Lower leg skin (tissue), 4 donors: ENCODE results near the gene CRTC3. TPM values are rescaled to one million over a fixed set of nuclear protein-coding genes. Genes with fewer than 3 reads are reported as not detected.

Experiments used
- DNase-seq, 2 donors: peaks; one replicate each; pipeline ENCODE4 v3.0.0-alpha.2; 2019; ENCODE audit warnings: low spot score in 2 of 2
- H3K4me3 ChIP-seq: fragments of 200-600 bp; sonication (generic); 2 replicates; pipeline ENCODE4 v1.5.1; 2017; ENCODE audit warnings: mild to moderate bottlenecking, low read depth; ENCODE audit not compliant: poor library complexity, severe bottlenecking
- POLR2A ChIP-seq, 2 donors: fragments of 450-650 bp; IDR thresholded peaks; one replicate each; pipeline ENCODE4 v1.6.1; 2016 to 2017; ENCODE audit warnings: antibody characterized with exemption in 2 of 2, mild to moderate bottlenecking in 1 of 2, moderate library complexity in 1 of 2
- WGBS, 2 donors: methylation state at CpG; one replicate each; pipeline ENCODE4 v1.1.5; 2018; 5-methylcytosine and 5-hydroxymethylcytosine counted together
- intact Hi-C: fragments of 100-400 bp; cut with DNase I; formaldehyde crosslinking; loops from one replicate; pipeline ENCODE4 v1.15.0; 2023; ENCODE audit warnings: low total_unique reads
- total RNA-seq, 4 donors: library from RNA; depleted of rRNA; stranded (reverse); fragments of >200 nt; gene quantifications; one replicate each; pipeline ENCODE4 v1.1.0, GENCODE V29; 2016
- TF ChIP-seq, protein P1 (sequence below), 3 donors: fragments of 450-650 bp; IDR thresholded peaks; one replicate each; pipeline ENCODE4 v1.5.1; 2016; ENCODE audit warnings: antibody characterized with exemption in 3 of 3, mild to moderate bottlenecking in 3 of 3, moderate library complexity in 2 of 3

The CRTC3 gene
- total RNA-seq, 4 donors from 2014 or later: 27.3 to 32.5 (median 28.9) TPM

DNA sequence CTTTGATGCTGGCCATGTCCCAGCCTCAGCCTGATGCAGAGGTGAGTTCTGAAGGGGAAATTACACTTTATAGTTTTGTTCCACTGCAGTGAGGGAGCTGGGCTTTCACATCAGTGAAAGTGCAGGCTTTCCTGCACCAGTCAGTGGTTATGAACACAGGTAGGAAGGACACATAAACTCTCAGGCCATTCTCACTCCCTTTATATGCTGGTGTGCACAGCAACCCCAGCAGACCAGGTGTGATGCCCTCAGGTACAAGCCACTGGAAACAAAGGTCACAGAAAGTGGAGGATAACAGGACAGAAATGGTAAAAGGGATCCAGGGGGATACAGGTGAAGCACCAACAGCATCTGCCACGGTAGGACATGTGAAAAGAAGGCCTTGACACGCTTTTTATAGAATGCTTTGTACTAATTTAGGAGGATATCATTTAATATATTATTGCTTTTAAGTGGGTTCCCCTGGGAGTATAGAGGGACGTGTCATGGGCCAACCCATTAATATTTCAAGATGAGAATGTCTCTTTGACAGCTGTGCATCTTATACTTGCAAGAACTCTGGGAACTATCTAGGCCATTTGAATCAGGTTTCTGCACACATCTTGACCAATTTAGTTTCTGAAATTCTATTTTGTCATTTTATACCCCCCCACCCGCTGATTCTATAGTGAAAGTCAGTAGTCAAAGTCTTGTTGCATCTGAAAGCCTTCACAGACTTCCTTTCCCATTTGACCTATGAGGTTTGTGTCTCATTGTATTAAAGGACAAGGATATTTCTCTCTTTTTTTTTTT, 162.5 kb downstream of the CRTC3 start:
- intact Hi-C loops: no loop called here
- DNase-seq: no peak
- WGBS, 2 donors: 83 to 87% methylated on average over 4 of the region's 4 CpGs
- TF ChIP-seq, protein P1, sequence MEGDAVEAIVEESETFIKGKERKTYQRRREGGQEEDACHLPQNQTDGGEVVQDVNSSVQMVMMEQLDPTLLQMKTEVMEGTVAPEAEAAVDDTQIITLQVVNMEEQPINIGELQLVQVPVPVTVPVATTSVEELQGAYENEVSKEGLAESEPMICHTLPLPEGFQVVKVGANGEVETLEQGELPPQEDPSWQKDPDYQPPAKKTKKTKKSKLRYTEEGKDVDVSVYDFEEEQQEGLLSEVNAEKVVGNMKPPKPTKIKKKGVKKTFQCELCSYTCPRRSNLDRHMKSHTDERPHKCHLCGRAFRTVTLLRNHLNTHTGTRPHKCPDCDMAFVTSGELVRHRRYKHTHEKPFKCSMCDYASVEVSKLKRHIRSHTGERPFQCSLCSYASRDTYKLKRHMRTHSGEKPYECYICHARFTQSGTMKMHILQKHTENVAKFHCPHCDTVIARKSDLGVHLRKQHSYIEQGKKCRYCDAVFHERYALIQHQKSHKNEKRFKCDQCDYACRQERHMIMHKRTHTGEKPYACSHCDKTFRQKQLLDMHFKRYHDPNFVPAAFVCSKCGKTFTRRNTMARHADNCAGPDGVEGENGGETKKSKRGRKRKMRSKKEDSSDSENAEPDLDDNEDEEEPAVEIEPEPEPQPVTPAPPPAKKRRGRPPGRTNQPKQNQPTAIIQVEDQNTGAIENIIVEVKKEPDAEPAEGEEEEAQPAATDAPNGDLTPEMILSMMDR (IDR thresholded peaks at IDR 0.05): no peak
- TF ChIP-seq POLR2A (IDR thresholded peaks at IDR 0.05): no peak
- H3K4me3 ChIP-seq: no peak overlapping the region

Other genes with a start within 250 kb of the CRTC3 start
- 1 to 10 TPM; 1.4 to 3.4 (median 2.4) TPM for gene ZNF774, start 177.6 kb upstream of the CRTC3 start, total RNA-seq
- 100 to 1,000 TPM; 202 to 243 (median 231) TPM for gene IQGAP1, start 141.7 kb upstream of the CRTC3 start, total RNA-seq
- gene BLM, start 187.4 kb downstream of the CRTC3 start, total RNA-seq: 1 to 10 TPM in 1 of 4 donors, under 1 TPM in 3; 0.30 to 2.0 (median 0.45) TPM